Measurements from ENCODE around the gene ZNF532.
A peak's percentile ranks its signal among the peaks of the same experiment; 100 is the strongest.

The ZNF532 gene

GRCh38 chr18:58951986-58952702, 87.5 kb downstream of the ZNF532 start:
- DNase-seq, result no peak

GRCh38 chr18:58952858-58953257, 88.2 kb downstream of the ZNF532 start:
- DNase-seq, result no peak

GRCh38 chr18:58953627-58954026, 89.0 kb downstream of the ZNF532 start:
- no peak for DNase-seq

- DNase-seq, result no peak
These were observed 90.3 kb downstream of the ZNF532 start for GRCh38 chr18:58955001-58955400.

- no peak for DNase-seq
These were observed 91.1 kb downstream of the ZNF532 start for GRCh38 chr18:58955738-58956137.

- no peak for DNase-seq
These were observed 94.0 kb downstream of the ZNF532 start for GRCh38 chr18:58958628-58959027.

GRCh38 chr18:58960508-58960907, 95.8 kb downstream of the ZNF532 start:
- DNase-seq, result no peak

GRCh38 chr18:58960946-58961722, 96.5 kb downstream of the ZNF532 start:
- no peak for DNase-seq

- DNase-seq, result no peak
These were observed 97.7 kb downstream of the ZNF532 start for GRCh38 chr18:58962336-58962735.

GRCh38 chr18:58965291-58966004, 100.8 kb downstream of the ZNF532 start:
- DNase-seq, result no peak

GRCh38 chr18:58966005-58966677, 101.5 kb downstream of the ZNF532 start:
- peak; percentile 55 for DNase-seq

- no peak for DNase-seq
These were observed 102.0 kb downstream of the ZNF532 start for GRCh38 chr18:58966704-58967103.

GRCh38 chr18:58967751-58968254, 103.1 kb downstream of the ZNF532 start:
- DNase-seq, result no peak

GRCh38 chr18:58970943-58971790, 106.5 kb downstream of the ZNF532 start:
- DNase-seq, result no peak

GRCh38 chr18:58975296-58975695, 110.6 kb downstream of the ZNF532 start:
- DNase-seq, result peak; percentile 58

GRCh38 chr18:58975781-58976180, 111.1 kb downstream of the ZNF532 start:
- peak; percentile 17 for DNase-seq

- no peak for DNase-seq
These were observed 112.5 kb downstream of the ZNF532 start for GRCh38 chr18:58977223-58977622.

GRCh38 chr18:58977801-58978200, 113.1 kb downstream of the ZNF532 start:
- no peak for DNase-seq

- DNase-seq, result no peak
These were observed 114.2 kb downstream of the ZNF532 start for GRCh38 chr18:58978916-58979315.

GRCh38 chr18:58979615-58980014, 114.9 kb downstream of the ZNF532 start:
- DNase-seq, result no peak

GRCh38 chr18:58980991-58981390, 116.3 kb downstream of the ZNF532 start:
- no peak for DNase-seq
